ENCODE results near the gene STAT6.

GRCh38 chr12:57159311-57159710, 48.1 kb upstream of the STAT6 start:
- TF ChIP-seq CTCF (IDR thresholded peaks at IDR 0.05) (no peak), EZH2 (IDR thresholded peaks at IDR 0.05) (no peak), EZH2phosphoT487 (IDR thresholded peaks at IDR 0.05) (no peak)

Data from neural progenitor cell (in vitro differentiated cells).